Psoas muscle (tissue), 8 donors: Measurements from ENCODE around the gene ALOXE3. TPM values are rescaled to one million over a fixed set of nuclear protein-coding genes. Genes with fewer than 3 reads are reported as not detected.

Experiments
- ATAC-seq, 4 donors: fragments of 200-7000 bp; cut with Tn5 transposase; one replicate each; pipeline ENCODE4 v1.9.1; 2020; ENCODE audit warnings: moderate library complexity in 3 of 4, mild to moderate bottlenecking in 2 of 4
- DNase-seq, 2 donors: peaks; one replicate each; pipeline ENCODE4 v3.0.0-alpha.2; 2020
- H3K27ac ChIP-seq: fragments of 200-600 bp; one replicate; pipeline ENCODE4 v1.8.0; 2022
- H3K27me3 ChIP-seq, 3 donors: fragments of 200-600 bp in 1 of 3; one replicate each; pipeline versions ENCODE4 v1.6.1 to v1.8.0; 2013 to 2022; ENCODE audit warnings: low read length in 2 of 3, mild to moderate bottlenecking in 2 of 3, moderate library complexity in 1 of 3; ENCODE audit not compliant: insufficient read depth in 3 of 3
- H3K36me3 ChIP-seq, 2 donors: fragments of 200-600 bp in 1 of 2; one replicate each; pipeline versions ENCODE4 v1.6.1 to v1.8.0; 2013 to 2022; ENCODE audit warnings: low read depth in 1 of 2, mild to moderate bottlenecking in 1 of 2, moderate library complexity in 1 of 2; ENCODE audit not compliant: insufficient read depth in 1 of 2
- H3K4me1 ChIP-seq: fragments of 200-600 bp; one replicate; pipeline ENCODE4 v1.8.0; 2022
- H3K4me3 ChIP-seq: fragments of 200-600 bp; one replicate; pipeline ENCODE4 v1.8.0; 2022; ENCODE audit warnings: mild to moderate bottlenecking
- H3K9me3 ChIP-seq: fragments of 200-600 bp; one replicate; pipeline ENCODE4 v1.8.0; 2022
- WGBS, 3 donors: extraction: QIAGEN DNeasy Blood & Tissue Kit; methylation state at CpG; one replicate each; pipeline versions ENCODE4 v1.1.6 to v1.1.7; 2013; 5-methylcytosine and 5-hydroxymethylcytosine counted together
- intact Hi-C, 2 donors: fragments of 100-400 bp; cut with DNase I; formaldehyde crosslinking; loops; one replicate each; pipeline versions ENCODE4 v1.11.0 to v1.14.2; 2022
- polyA plus RNA-seq, 3 donors: library from polyadenylated mRNA; stranded (reverse); fragments of 200-250 nt; gene quantifications; one replicate each; pipeline ENCODE4 v1.2.3, GENCODE V29; 2013
- total RNA-seq, 4 donors: library from RNA; stranded (reverse); fragmentation: NEBNext Ultra II Directional in 2 of 4; extraction: Animal tissue kit (Norgen Biotek cat#: 25700) in 2 of 4; gene quantifications; one replicate each; pipeline versions ENCODE4 v1.2.1 to v1.2.4, GENCODE V29; 2021 to 2023
- TF ChIP-seq, protein P1 (sequence below): fragments of 200-600 bp; IDR thresholded peaks from one replicate; pipeline ENCODE4 v1.8.0; 2022; ENCODE audit warnings: antibody characterized with exemption
- donor health status: healthy with polysubstance abuse.
- donor health status: DM: no; HTN: no; CAD: no; lungs with moderate emphysema.
- donor health status: Bipolar disorder and iron deficiency.
- donor health status: healthy.
- donor health status: DM: yes; HTN: yes; CAD: no.
- donor health status: DM: no; HTN: no; CAD: no.
- donor health status: DM: no; HTN: no; CAD: no.
- donor health status: DM: yes; HTN: yes; CAD: no.

ALOXE3 gene
- total and polyA plus RNA-seq, 7 donors, result 0.42 TPM; not detected in 6

DNA sequence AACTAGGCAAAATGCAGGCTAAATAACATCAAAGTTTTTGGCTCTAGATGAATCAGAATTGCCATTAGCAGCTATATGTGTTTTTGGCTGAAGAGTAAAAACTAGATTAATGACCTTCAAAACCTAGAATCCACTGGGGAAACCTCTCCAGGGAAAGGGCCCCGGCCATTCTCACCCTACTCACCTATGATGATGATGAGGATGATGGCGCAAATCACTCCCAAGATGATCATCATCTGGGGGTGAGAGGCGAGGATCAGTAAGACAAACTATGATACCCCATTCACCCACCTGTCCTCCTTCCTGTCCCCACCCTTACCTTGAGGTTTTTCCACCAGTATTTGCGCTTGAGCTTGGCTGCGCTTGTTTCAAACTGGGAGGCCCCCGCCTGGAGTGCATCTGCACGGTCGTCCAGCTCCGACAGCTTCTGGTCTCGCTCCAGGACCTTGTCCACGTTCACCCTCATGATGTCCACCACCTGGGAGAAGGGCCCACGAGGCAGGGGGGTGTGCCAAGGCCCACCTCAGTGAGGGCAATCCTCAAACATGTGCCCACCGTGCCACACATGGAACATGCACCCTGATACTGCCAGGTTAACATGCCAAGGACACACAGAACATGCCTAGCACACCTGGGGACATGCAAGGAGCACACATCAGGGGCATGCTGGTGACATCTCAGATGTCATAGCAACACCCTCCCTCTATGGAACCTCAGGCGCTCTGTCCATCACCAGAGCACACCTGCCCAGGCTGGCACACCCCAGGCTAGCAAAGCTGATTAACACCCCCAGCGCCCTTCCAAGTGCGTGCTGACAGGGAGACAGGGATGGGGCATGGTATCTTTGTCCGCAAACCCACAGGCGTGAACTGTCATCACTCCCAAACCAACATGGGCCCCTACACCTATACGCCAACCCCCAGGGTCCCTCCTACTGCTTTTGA is 43.2 kb upstream of the ALOXE3 start:
- H3K9me3 ChIP-seq, result no peaks in the 10 kb centered on the region
- H3K4me3 ChIP-seq, result peak overlapping the region; percentile 99
- TF ChIP-seq, protein P1, sequence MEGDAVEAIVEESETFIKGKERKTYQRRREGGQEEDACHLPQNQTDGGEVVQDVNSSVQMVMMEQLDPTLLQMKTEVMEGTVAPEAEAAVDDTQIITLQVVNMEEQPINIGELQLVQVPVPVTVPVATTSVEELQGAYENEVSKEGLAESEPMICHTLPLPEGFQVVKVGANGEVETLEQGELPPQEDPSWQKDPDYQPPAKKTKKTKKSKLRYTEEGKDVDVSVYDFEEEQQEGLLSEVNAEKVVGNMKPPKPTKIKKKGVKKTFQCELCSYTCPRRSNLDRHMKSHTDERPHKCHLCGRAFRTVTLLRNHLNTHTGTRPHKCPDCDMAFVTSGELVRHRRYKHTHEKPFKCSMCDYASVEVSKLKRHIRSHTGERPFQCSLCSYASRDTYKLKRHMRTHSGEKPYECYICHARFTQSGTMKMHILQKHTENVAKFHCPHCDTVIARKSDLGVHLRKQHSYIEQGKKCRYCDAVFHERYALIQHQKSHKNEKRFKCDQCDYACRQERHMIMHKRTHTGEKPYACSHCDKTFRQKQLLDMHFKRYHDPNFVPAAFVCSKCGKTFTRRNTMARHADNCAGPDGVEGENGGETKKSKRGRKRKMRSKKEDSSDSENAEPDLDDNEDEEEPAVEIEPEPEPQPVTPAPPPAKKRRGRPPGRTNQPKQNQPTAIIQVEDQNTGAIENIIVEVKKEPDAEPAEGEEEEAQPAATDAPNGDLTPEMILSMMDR, result no peak
- peak in 2 of 4 donors; percentile 4 to 6 for ATAC-seq
- H3K36me3 ChIP-seq, result peaks cover 0 to 26% of the 10 kb centered on the region in 2 donors
- H3K27ac ChIP-seq, result peak overlapping the region; percentile 100
- intact Hi-C loops, result no loop called here
- peaks cover 38% of the 10 kb centered on the region for H3K4me1 ChIP-seq
- peak; percentile 34 to 55 for DNase-seq
- WGBS, 3 donors, result 37 to 48% (median 41%) methylated on average over 18 to 19 of the region's 19 CpGs
- no peaks in the 10 kb centered on the region for H3K27me3 ChIP-seq

DNA sequence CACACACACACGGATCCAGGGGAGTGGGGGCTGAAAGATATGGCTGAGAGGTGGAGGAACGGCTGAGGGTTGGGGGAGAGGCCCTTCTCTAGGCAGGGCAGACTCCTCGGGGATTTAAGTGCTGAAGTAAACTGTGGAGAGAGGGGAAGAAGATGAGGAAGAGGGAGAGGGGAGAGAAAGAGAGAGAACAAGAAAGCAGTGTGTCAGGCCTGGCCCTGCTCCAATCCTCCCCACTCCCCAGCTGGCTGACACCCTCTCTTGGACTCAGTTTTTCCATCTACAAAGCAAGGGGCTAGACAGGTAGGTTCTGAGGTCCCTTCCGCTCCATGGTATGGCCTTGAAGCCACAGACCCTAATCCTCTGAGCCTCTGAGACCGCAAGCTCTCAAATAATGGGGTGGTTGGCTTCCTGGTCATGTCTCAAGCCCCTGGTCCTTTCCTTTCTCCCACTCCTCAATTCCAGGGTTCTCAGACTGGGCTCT is 42.5 kb upstream of the ALOXE3 start:
- Histone ChIP-seq H3K4me3 (peak overlapping the region; percentile 99), H3K9me3 (no peaks in the 10 kb centered on the region), H3K36me3 (peaks cover 0 to 26% of the 10 kb centered on the region in 2 donors), H3K27ac (peak overlapping the region; percentile 100), H3K4me1 (peaks cover 38% of the 10 kb centered on the region), H3K27me3 (no peaks in the 10 kb centered on the region)
- TF ChIP-seq, protein P1, result no peak
- 54 to 67% (median 64%) methylated on average over 3 to 5 of the region's 5 CpGs for WGBS, 3 donors
- intact Hi-C loops, result no loop called here
- no peak for ATAC-seq
- peak in 1 of 2 donors; percentile 12 for DNase-seq

DNA sequence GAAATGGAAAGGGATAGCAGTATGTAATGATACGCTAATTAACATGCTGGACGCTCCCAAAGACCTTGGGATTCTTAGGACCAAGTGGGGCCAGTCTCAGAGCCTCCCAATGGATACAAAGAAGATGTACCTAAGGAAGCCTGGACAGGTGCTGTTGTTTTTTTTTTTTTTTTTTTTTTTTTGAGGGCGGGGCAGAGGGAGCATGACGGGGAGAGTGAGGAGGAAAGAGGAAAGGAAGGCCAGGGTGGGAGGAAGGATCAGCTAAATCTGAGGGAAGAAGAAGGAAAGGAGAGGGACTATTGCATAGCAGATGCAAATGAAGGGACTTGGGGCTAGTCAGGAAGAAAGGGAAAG is 41.9 kb upstream of the ALOXE3 start:
- Histone ChIP-seq H3K27ac (peak overlapping the region; percentile 100), H3K4me1 (peaks cover 38% of the 10 kb centered on the region), H3K27me3 (no peaks in the 10 kb centered on the region), H3K4me3 (no peak overlapping the region), H3K9me3 (no peaks in the 10 kb centered on the region), H3K36me3 (peaks cover 0 to 26% of the 10 kb centered on the region in 2 donors)
- ATAC-seq (no peak), DNase-seq (peak in 1 of 2 donors; percentile 1)
- TF ChIP-seq, protein P1, result no peak
- 49 to 78% (median 55%) methylated on average over 3 to 4 of the region's 4 CpGs for WGBS, 3 donors
- intact Hi-C loops, result no loop called here

DNA sequence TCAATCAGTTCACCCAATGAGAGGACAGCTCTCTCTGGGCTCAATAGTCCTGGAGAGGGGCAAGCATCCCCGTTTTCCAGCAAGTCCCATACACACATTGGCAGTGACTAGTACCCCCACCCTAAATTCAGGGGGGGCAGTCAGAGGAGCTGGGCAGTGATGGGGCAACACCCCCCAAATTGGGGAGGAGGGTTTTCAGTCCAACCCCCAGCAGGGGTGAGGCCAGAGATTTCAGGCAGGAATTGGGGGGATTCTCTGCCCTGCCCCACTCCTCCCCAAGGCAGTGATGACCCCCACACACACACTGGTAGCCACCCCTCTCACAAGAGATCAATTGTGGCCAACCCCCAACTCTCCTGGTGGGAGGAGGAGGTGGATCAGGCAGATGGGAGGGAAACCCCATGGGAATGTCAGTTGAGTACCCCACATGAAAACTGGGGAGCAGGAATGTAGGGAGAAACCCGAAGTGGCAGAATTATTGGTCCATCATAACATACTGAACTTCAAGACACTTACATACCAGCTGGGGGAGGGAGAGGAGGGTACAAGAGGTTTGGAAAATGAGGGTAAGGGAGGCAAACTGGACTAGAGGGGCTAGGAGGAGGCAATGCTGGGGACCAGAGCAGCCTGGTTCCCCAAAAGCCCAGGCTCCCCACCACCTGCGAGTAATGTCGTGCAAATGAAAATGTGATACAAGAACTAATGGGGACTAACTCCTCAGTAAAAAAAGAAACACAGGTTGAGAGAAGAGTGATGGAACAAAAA is 41.3 kb upstream of the ALOXE3 start:
- DNase-seq (peak in 1 of 2 donors; percentile 12), ATAC-seq (no peak)
- TF ChIP-seq, protein P1, result no peak
- Histone ChIP-seq H3K36me3 (peaks cover 0 to 26% of the 10 kb centered on the region in 2 donors), H3K4me3 (no peak overlapping the region), H3K27ac (peak overlapping the region; percentile 100), H3K27me3 (no peaks in the 10 kb centered on the region), H3K9me3 (no peaks in the 10 kb centered on the region), H3K4me1 (peaks cover 33% of the 10 kb centered on the region)
- WGBS, 3 donors, result 64 to 77% (median 65%) methylated on average over 4 of the region's 4 CpGs
- intact Hi-C loops, result loop anchor here in 1 of 2 donors (2.0 kb wide), 2 partner anchors 21 to 65 kb away; no protein-coding TSS in a partner anchor
